ENCODE results near the gene ZNF513. TPM values are rescaled to one million over a fixed set of nuclear protein-coding genes. Genes with fewer than 3 reads are reported as not detected.

The ZNF513 gene
- total RNA-seq, 1 donor from 2014 or later, result 30.1 TPM

GRCh38 chr2:27372937-27373336, 7.6 kb downstream of the ZNF513 start:
- POLR2A ChIA-PET, result interaction anchor here (4.4 to 5.1 kb wide), 4 partner anchors 8 to 256 kb away, joined by 18 to 96 read pairs (median 67); partner anchors contain the start of genes CCDC121, GPN1, GTF3C2 and PPM1G
- intact Hi-C loops (cut with micrococcal nuclease), result loop anchor here (5.0 kb wide), 2 partner anchors 69 to 519 kb away; partner anchors contain the start of genes BABAM2, KRTCAP3 and RBKS
- peaks cover 35% of the 10 kb centered on the region for H3K4me1 Mint-ChIP-seq
- no peaks in the 10 kb centered on the region for H3K9me3 Mint-ChIP-seq
- DNase-seq (no peak), ATAC-seq (ENCODE audit: low read depth) (no peak)
- CTCF ChIA-PET, result no interaction called here
- peak overlapping the region; percentile 32 for H3K4me3 Mint-ChIP-seq
- no peak for TF ChIP-seq CTCF (IDR thresholded peaks at IDR 0.05)
- no peaks in the 10 kb centered on the region for H3K27me3 Mint-ChIP-seq
- peaks cover 84% of the 10 kb centered on the region for H3K36me3 Mint-ChIP-seq (ENCODE audit: low read depth)
- H3K27ac Mint-ChIP-seq, result peak overlapping the region; percentile 98

- peak; percentile 73 for DNase-seq
- CTCF ChIA-PET, result interaction anchor here (1.2 to 1.5 kb wide), 4 partner anchors 9 to 313 kb away, joined by 3 to 6 read pairs (median 5); partner anchors contain the start of genes GTF3C2 and ZNF513
- ATAC-seq (ENCODE audit: low read depth), result peak; percentile 41
- TF ChIP-seq CTCF (IDR thresholded peaks at IDR 0.05), result no peak
- H3K4me3 Mint-ChIP-seq, result peak overlapping the region; percentile 94
- H3K36me3 Mint-ChIP-seq (ENCODE audit: low read depth), result peaks cover 81% of the 10 kb centered on the region
- H3K27me3 Mint-ChIP-seq, result no peaks in the 10 kb centered on the region
- intact Hi-C loops (cut with micrococcal nuclease), result loop anchor here (1.0 to 5.0 kb wide), 15 partner anchors 9 to 521 kb away; partner anchors contain the start of genes ATRAID, BABAM2, CCDC121 and GPN1
- H3K27ac Mint-ChIP-seq, result peak overlapping the region; percentile 98
- H3K4me1 Mint-ChIP-seq, result peaks cover 35% of the 10 kb centered on the region
- H3K9me3 Mint-ChIP-seq, result no peaks in the 10 kb centered on the region
- POLR2A ChIA-PET, result interaction anchor here (0.5 to 5.1 kb wide), 22 partner anchors 10 to 513 kb away, joined by 3 to 96 read pairs (median 4); partner anchors contain the start of genes ATRAID, CCDC121, GPN1 and GTF3C2
Measured at GRCh38 chr2:27370816-27371620, 9.5 kb downstream of the ZNF513 start.

- H3K4me1 Mint-ChIP-seq, result peaks cover 35% of the 10 kb centered on the region
- H3K4me3 Mint-ChIP-seq, result peak within 1 kb of the TSS; percentile 94
- ChIA-PET POLR2A (interaction anchor here (1.2 to 5.1 kb wide), 14 partner anchors 10 to 320 kb away, joined by 3 to 96 read pairs (median 10); partner anchors contain the start of genes ATRAID, CCDC121, GPN1 and GTF3C2), CTCF (interaction anchor here (0.8 to 1.4 kb wide), 6 partner anchors 9 to 319 kb away, joined by 3 to 6 read pairs (median 4); partner anchors contain the start of gene GTF3C2)
- peak; percentile 99 for DNase-seq
- intact Hi-C loops (cut with micrococcal nuclease), result loop anchor here (1.0 to 5.0 kb wide), 15 partner anchors 10 to 522 kb away; partner anchors contain the start of genes ATRAID, BABAM2, CCDC121 and GPN1
- no peak for TF ChIP-seq CTCF (IDR thresholded peaks at IDR 0.05)
- H3K27ac Mint-ChIP-seq, result peak within 1 kb of the TSS; percentile 98
- peaks cover 78% of the 10 kb centered on the region for H3K36me3 Mint-ChIP-seq (ENCODE audit: low read depth)
- H3K27me3 Mint-ChIP-seq, result no peaks in the 10 kb centered on the region
- no peaks in the 10 kb centered on the region for H3K9me3 Mint-ChIP-seq
- ATAC-seq (ENCODE audit: low read depth), result peak; percentile 83
Measured at GRCh38 chr2:27370026-27370815, 10.3 kb downstream of the ZNF513 start, which contains the start of the genes EIF2B4 and SNX17. TSS of gene EIF2B4 (minus strand) at chr2:27370338. CDS start at chr2:27370314, 24 bp downstream. TSS of gene SNX17 (plus strand) at chr2:27370616. CDS start at chr2:27370744, 128 bp downstream.

- ChIA-PET POLR2A (interaction anchor here (0.6 to 5.1 kb wide), 9 partner anchors 9 to 293 kb away, joined by 3 to 96 read pairs (median 18); partner anchors contain the start of genes CCDC121, GPN1, GTF3C2 and MPV17), CTCF (interaction anchor here (0.8 to 1.4 kb wide), 5 partner anchors 10 to 319 kb away, joined by 3 to 6 read pairs (median 4); partner anchors contain the start of gene GTF3C2)
- H3K9me3 Mint-ChIP-seq, result no peaks in the 10 kb centered on the region
- peaks cover 35% of the 10 kb centered on the region for H3K4me1 Mint-ChIP-seq
- TF ChIP-seq CTCF (IDR thresholded peaks at IDR 0.05), result no peak
- ATAC-seq (ENCODE audit: low read depth) (no peak), DNase-seq (no peak)
- H3K4me3 Mint-ChIP-seq, result peak overlapping the region; percentile 94
- intact Hi-C loops (cut with micrococcal nuclease), result loop anchor here (1.0 to 5.0 kb wide), 15 partner anchors 11 to 523 kb away; partner anchors contain the start of genes ATRAID, BABAM2, CCDC121 and GPN1
- peaks cover 74% of the 10 kb centered on the region for H3K36me3 Mint-ChIP-seq (ENCODE audit: low read depth)
- no peaks in the 10 kb centered on the region for H3K27me3 Mint-ChIP-seq
- peak overlapping the region; percentile 96 for H3K27ac Mint-ChIP-seq
Measured at GRCh38 chr2:27369471-27370025, 11.0 kb downstream of the ZNF513 start.

Data from activated B cell treated with CpG ODN at 0.5 μM for 24 hours (primary cell).